UCSD-AML1 (cell line): Measurements from ENCODE around the gene CHID1.

Experiments used
- DNase-seq: peaks from one replicate; lab custom pipeline; 2025; ENCODE audit not compliant: unreplicated experiment; lab: John Stamatoyannopoulos, UW

CHID1 gene

GRCh38 chr11:865462-866430 lies 44.9 kb downstream of the CHID1 start:
- no peak for DNase-seq

- DNase-seq: no peak
Observed at GRCh38 chr11:864898-865297, 45.7 kb downstream of the CHID1 start.

GRCh38 chr11:863910-864827 lies 46.4 kb downstream of the CHID1 start:
- no peak for DNase-seq

- no peak for DNase-seq
Observed at GRCh38 chr11:863023-863909, 47.3 kb downstream of the CHID1 start.

GRCh38 chr11:862696-863022 lies 48.0 kb downstream of the CHID1 start:
- no peak for DNase-seq

- DNase-seq: no peak
Observed at GRCh38 chr11:862081-862661, 48.4 kb downstream of the CHID1 start.

- DNase-seq: no peak
Observed at GRCh38 chr11:861105-861479, 49.5 kb downstream of the CHID1 start.

GRCh38 chr11:860234-861104 lies 50.1 kb downstream of the CHID1 start:
- DNase-seq: no peak

GRCh38 chr11:859394-860131 lies 51.0 kb downstream of the CHID1 start:
- DNase-seq: no peak

GRCh38 chr11:858762-859339 lies 51.8 kb downstream of the CHID1 start:
- no peak for DNase-seq

GRCh38 chr11:858053-858761 lies 52.4 kb downstream of the CHID1 start:
- no peak for DNase-seq

GRCh38 chr11:856397-856796 lies 54.2 kb downstream of the CHID1 start:
- no peak for DNase-seq

- DNase-seq: no peak
Observed at GRCh38 chr11:855796-856195, 54.8 kb downstream of the CHID1 start.

GRCh38 chr11:855330-855674 lies 55.3 kb downstream of the CHID1 start:
- no peak for DNase-seq

GRCh38 chr11:854601-855329 lies 55.8 kb downstream of the CHID1 start:
- no peak for DNase-seq

- DNase-seq: no peak
Observed at GRCh38 chr11:853682-854448, 56.7 kb downstream of the CHID1 start.

- DNase-seq: no peak
Observed at GRCh38 chr11:852762-853161, 57.8 kb downstream of the CHID1 start.
